HG03135 (cell line): Measurements from ENCODE around the gene RASIP1.
"Not testable (repeated sequence)": the region's sequence is repeated elsewhere in the genome, so short reads cannot be mapped to it uniquely, and the experiment has no call there.

Experiments used
- ATAC-seq: cut with Tn5 transposase; IDR thresholded peaks from one replicate; pipeline ENCODE4 v1.9.1; 2021; ENCODE audit warnings: mild to moderate bottlenecking, moderate library complexity; ENCODE audit not compliant: unreplicated experiment

RASIP1 gene

DNA sequence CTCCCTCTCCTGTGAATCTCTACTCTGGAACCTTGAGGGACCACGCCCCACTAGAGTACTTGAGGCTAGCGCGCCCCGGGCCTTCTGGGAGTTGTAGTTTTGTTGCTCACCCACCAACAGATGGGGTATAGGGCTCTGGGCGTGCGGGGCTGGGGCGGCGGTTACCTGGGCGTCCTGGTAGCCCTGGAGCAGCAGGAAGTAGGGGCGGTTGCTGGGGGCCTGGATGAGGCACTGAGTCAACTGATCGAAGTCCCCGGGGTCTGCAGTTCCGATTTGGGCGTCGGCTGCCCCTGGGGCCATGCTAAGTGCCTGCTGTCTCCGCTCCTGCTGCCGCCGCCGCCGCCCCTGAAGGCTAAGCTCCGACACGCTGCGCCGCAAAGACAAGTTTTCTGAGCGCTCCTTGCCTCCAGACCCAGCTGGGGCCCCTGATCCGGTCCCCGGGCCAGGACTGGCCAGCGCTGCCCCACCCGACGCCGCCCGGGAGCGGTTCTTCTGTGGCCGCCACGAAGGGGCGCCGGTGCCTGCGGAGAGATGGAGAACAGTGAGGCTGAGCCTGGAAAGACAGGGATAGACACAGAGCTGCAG lies 5.3 kb downstream of the RASIP1 start:
- no peak for ATAC-seq

DNA sequence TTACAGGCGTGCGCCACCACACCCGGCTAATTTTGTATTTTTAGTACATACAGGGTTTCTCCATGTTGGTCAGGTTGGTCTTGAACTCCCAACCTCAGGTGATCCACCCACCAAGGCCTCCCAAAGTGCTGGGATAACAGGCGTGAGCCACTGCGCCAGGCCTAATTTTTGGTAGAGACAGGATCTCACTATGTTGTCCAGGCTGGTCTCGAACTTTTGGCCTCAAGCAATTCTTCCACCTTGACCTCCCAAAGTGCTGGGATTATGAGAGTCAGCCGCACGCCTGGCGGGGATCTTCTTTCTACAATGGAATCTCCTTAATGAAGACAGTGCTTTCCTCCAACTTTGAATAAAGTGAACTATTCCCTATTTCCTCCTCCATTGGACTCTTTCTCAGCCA lies 5.8 kb downstream of the RASIP1 start:
- no peak for ATAC-seq

DNA sequence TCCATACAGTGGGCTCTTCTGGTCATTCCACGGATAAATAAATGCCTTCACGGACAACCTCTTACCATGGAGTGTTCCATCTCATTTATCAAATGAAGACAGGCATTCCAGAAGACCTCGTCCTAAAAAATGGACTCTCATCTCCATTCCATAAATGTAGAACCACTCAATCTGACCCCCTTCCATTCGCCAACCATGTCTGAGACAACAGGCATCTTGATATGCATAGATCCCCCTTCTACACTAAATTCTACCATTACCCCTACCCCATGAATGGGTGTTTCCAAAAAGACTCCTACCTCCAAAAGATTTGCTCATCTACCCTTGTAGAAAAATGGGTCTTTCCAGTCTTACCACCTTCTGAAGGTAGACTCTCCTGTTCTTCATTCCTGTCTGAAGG lies 9.0 kb downstream of the RASIP1 start:
- no peak for ATAC-seq

DNA sequence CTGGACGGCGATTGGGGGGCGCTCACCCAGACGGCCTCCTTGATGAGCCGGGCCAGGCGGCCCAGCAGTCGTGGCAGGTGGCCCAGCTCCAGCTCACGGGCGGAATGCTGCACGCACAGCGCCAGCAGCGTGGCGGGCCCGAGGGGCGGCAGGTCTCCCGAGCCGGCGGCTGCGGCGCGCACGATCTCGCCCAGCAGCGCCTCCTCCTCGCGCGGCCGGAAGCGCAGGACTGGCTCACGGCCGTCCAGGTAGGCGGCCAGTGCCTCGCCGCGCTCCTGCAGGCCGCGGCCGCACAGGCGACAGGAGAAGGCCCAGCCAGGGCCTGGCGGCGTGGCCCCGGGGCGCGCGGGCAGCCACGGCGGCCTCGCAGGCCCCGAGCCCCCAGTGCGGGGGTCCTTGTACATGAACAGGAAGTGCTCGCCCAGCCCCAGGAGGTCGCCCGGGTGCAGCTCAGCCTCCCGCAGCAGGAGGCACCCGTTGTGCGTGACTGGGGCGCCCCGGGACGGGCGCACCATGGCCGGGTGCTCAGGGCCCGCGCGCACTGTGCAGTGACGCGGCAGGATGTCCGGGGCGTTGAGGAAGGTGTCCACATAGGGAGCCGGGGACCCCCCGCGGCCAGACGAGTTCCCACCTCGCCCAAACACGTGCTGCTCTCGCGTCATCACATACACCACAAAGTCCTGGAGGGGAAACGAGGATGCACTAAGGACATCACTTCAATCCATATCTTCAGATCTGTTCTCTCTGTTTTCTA lies 11.3 kb downstream of the RASIP1 start:
- no peak for ATAC-seq

DNA sequence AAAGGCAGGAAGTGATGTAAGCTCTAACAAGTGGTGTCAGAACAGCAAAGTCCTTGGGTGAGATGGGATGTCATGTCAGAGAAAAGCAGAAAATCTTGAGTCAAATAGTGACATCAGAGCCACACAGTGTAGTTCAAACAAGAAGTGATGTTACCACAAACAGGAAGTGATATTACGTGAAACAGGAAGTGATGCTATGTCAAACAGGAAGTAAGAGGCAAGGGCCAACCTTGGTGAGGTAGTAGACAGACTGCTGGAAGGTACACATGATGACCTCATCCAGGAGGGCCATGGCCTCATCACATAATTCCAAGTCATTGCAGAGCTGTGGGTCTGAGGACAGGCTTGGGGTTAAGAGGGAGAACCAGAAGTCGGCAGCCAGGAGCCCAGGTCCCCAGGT lies 13.9 kb downstream of the RASIP1 start:
- ATAC-seq, result no peak

DNA sequence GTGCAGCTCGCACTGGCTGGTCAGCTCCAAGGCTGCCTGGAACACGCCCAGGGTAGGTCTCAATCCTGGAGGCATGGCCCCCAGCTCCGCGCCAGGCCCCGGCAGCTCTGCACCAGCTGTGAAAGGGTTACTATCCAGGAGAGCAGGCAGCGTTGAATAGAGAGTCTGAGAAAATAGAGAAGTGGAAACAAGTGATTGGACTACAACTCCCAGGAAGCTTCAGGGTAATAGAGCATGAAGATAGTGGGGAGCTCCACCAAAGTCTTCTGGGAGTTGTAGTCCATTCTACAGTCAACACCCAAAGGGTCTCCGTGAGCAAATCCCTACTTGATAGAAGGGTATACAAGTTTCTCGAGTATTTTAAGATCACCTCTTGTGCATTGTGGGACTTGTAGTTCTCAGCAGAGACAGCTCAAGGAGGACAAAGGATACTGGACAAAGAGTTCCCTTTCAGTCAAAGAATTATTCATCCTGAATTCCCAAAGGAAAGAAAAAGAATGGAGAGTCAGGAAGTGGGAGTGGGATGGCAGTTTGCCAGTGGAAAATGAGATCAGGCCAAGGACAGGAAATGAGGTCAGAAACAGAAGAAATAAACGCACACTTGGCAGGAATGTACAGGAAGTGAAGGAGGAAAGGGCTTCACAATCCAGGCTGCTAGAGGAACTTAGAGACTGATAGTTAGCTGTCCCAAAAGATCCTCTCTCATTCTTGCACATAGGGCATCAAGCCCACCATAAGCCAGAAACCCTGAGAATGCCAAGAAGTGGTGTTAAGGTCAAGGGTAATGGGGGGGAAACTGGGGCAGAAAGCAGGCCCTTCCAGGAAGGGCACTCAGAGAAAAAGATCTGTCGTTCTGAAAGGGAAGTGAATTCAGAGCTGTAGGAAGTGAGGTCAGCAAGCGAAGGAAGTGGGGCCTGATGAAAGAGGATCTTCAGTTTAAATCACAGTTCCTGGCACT lies 15.3 kb downstream of the RASIP1 start:
- no peak for ATAC-seq

DNA sequence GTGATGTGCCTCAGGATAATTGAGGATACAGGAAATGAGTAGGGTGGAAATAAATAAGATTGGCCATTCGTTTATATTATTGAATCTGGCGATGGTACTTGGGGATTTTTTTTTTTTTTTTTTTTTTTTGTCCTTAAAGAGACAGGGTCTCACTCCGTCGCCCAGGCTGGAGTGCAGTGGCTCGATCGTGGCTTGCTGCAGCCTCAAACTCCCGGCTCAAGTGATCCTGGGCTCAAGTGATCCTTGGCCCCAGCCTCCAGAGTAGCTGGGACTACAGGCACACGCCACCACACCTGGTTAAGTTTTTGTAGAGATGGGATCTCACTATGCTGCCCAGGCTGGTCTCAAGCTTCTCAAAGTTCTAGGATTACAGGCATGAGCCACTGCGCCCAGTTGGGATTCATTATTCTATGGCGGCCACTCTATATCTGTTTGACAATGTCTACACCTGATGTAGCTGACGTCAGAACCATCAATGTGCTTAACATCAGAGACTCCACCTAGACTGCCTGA lies 18.2 kb downstream of the RASIP1 start:
- no peak for ATAC-seq

DNA sequence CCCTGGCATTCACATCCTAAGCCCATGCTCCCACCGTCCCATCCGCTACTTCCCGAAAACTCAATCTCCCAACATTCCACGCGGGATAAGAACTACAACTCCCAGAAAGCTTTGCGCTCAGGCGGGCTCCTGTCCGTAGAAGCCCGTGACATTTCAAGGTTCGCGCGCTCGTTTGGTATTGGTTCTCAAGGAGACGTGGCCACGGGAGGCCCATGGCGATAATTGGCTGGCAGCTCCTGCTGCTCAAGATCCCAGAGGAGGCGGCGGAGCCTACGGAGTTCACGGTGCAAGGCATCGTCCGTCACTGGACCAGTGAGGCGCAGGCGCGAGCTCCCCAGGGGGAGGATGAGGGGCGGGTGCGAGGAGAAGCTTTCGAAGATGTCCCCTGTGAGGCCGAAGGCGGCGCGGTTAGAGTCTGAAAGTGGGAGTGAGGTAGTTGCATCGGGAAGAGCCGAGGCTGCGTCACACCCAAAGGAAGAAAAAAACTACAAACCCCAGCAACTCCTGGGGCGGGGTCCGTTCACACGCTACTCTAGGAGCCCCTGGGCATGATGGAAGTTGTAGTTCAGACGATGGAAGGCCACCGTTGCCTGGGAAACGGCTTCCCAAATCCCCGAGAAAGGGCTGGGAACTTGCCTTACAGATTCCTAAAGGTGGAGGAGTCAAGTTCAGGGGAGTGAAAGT lies 19.7 kb downstream of the RASIP1 start:
- ATAC-seq, result peak; percentile 71

DNA sequence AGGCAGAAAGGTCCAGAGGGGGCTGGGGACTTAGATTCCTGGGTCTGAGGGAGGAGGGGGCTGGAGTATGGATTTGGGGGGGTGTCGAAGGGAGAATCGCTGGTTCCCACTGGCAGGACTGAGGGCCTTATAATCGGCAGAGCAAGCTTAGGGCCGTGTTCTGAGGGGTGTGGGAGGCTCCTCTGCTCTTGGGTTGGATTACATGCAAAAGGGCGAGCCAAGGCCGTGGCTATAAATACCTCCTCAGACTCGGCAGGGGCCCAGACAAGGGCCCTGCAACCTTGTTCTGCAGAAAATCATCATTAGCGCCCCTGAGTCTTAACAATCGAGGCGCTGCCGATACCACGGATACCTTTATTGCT lies 20.2 kb downstream of the RASIP1 start:
- ATAC-seq, result no peak

DNA sequence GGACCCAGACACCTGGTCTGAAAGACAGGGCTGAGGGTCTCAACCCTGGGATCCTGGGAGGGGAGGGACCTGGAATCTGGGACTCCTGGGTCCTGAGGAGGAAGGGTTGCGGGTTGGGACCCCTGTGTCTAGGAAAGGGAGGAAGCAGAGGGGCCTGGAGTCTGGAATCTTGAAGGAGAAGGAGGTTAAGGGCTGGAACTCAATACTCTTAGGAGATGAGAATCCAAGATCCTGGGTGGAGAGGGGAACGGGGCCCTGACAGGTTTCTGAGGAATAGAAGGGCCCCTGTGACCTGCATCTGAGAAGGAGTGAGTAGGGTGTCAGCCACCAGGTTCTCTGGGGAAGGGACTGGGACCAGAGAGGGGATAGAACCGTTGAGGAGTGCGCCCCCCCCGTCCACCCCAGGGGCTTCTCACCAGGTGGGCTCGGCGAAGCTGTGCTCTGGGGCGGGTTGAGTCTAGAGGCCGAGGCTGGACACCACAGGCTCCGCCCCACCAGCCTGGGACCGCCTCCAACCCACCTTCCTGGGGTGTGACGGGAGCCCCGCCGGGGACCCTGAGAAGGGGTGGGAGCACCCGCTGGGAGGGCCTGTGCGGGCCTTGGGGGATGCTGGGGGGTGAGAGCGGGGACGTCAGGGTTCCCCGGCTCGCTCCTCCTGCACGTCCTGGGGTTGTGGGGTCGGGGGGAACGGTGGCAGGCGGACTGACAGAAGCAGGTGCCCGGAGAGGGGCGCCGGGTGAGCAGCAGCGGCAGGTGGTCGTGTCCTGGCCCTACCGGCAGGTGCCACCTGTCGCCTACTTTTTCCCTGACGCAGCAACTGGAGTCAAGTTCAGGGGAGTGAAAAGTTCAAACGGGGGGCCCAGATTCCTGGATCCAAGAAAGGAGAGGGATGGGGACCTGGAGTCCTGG lies 20.9 kb downstream of the RASIP1 start, which contains the start of gene MAMSTR:
MAMSTR (minus strand) TSS at position 463 of the 909 bp plus-strand sequence. CDS start 694 bp downstream, outside the sequence.
- ATAC-seq, result no peak

DNA sequence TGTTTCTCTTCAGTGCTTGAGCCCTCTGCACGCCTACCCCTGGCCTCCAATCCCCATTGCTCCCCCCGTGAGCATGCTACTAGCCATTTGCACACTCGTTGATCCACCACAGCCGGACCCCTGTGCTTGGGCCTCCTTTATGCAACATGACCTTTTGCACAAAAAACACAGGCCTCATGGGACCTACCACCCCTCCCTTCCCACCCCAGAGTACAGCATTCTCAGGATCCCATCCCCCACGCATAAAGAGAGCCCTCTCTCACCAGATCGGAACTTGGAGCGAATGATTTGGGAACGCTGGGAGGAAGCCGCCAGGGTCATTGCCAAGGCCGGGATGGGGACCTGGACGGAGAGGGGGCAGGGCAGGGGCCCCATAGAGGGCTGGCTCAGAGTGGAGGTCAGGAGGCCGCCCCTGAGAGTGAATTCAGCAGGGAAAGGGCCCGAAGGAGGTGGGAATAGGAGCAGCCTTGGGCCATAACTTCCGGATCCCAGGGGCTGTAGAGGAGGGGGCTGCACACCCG lies 21.6 kb downstream of the RASIP1 start:
- no peak for ATAC-seq

DNA sequence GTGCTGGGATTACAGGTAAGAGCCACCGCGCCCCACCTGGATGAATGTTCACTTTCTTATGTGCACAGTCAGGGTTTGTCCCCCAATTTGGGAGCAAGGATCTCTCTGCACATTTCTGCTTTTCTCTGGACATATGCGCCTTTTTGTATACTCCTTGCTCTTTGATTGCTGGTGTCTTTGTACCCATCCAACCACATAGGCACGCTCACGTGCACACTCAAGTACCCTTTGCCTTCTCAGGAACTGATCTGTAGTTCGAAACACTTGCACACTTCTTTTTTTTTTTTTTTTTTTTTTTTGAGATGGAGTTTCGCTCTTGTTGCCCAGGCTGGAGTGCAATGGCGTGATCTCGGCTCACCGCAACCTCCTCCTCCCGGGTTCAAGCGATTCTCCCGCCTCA lies 22.3 kb downstream of the RASIP1 start:
- ATAC-seq, result not testable (repeated sequence)

DNA sequence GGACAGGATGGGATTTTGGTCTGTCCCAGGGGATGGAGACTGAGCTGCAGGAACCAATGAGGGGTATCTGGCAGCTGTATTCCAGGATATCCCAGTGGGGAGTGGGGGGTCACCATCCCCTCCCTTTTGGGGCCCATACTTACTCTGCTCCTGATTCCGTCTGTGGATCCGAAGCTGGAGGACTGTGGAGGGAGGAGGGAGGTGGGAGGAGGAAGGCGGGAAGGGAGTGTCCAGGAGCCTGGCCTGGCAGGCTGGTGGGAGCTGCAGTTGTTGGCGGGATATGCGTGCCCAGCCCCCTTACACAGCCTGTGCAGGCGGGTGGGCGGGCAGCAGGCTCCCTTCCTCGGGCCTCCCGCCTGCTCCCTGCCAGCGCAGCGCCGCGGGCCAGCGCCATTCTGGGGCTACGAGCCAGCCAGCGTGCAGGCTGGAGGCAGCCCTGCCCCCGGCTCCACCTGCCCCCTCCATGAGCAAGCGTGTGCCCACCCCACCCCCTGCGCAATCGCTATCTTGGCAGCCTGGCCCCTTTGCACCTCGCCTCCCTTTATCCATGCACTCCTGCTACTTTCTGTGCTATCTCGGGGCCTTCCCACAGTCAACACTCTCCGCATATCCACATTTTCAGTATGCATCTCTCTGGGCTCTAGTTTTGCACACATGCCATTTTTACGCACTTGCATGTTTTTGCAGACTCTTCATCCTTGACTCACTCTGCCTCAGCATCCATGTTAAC lies 23.7 kb downstream of the RASIP1 start:
- no peak for ATAC-seq

DNA sequence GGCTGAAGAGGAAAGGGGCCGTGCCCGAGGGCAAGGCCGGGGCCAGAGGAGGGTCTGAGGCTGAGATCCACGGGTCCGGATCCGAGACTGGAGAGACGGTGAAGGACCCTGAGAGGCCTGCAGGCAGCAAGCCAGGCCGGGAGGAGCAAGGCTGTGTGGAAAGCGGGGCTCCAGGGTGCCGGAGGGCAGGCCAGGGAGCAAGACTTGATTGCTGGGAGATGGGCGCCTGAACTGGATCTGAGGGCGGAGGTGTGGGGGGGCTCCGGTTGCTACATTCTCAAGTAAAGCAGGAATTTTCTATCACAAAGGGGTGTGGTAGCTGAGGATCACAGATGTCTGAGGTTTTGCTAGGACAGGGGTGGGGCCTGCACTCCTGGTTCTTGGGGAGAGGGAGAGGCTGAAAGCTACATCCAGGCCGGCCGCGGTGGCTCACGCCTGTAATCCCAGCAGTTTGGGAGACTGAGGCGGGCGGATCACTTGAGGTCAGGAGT lies 24.7 kb downstream of the RASIP1 start:
- ATAC-seq, result no peak

DNA sequence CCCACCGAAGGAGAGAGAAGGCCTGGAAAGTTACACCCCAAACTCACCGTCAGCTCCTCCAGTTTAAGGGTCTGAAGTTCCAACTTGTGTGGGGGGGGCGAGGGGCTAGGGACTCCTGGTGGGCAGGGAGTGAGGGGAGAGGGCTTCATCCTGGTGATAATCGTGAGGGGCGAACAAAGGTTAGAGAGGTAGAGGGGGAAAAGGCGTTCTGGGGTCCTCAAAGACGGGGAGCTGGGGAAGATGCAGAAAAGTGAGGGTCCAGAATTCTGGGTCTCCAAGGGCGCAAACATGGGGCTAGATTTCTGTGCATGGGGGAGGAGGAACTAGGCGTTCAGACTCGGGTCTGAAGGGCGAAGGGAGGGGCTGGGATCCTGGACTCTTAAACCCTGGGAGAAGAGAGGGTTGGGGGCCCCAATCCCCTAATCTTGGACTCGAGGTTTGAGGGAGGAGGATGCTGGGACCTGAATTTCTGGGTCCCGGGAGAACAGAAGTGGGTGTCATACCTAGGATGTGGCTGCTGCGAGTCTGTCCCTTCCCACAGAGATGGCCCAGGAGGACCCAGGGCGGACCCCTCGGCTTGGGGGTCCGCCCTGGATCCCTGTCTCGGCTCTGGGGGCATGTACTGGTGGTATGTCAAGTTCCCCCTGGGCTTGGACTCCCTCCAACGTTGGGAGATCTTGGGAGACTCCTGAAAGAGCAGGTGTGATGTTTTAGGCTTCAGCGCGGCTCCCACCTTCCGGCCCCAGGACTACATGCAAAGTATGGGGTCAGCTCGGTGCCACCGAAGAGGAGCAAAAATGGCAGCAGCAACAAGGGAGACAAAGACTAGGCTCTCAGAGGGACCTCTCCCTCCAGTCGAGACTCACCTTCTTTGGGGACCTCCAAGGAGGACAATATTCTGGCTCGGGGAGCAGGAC lies 25.4 kb downstream of the RASIP1 start:
- no peak for ATAC-seq

DNA sequence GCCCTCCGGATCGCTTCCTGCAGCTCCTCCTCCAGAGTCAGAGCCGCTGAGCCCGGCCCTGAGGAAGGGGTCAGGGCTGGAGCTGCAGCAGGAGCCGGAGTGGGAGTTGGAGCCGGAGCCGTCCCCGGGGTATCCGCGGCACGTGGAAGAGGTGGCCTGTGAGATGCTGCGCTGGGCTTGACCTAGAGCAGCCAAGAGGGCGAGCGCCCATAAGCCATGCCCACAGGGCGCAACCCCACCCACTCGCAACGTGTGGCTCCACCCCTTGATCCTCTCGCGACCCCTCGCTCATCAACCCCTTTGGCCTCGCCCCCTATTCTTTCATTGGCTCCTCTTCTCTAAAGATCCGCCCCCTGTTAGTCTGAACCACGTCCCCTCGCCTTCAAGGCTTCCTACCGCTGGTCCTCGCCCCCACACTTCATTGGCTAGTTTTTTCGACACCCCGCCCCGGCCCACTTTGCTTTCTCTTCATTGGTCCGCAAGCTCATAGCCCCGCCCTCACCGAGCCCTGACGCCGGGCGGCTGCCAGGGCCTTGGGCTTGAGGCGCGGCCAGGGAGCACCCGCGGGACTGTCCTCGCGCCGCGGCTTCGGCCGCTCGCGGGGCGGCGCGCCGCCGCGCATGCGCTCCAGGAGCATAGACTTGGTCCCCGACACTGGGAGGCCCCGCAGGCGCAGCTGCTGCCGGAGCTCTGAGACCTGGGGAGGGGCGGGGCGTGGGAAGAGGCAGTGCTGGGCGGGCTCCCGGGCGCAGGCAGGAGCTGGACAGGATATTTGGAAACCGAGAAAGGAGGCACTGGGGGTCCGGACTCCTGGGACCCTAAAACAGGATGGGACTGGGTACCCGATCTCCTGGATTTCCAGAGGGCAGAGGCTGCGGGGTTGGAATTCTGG lies 26.3 kb downstream of the RASIP1 start:
- peak; percentile 86 for ATAC-seq
